Activated naive CD4-positive, alpha-beta T cell treated with Interleukin-2 at 50 U/mL for 16 hours (primary cell): ENCODE data around the gene SPIN2B.

Experiments used
- DNase-seq: peaks from one replicate; pipeline ENCODE4 v3.0.0-alpha.2; 2020

Gene SPIN2B

GRCh38 chrX:57070185-57070984 is 51.0 kb downstream of the SPIN2B start:
- DNase-seq, result no peak
